ENCODE results near the gene PBX4. TPM values are rescaled to one million over a fixed set of nuclear protein-coding genes. Genes with fewer than 3 reads are reported as not detected.

PBX4 gene
- total RNA-seq, 2 experiments from 2014 or later = 5.0 to 6.7 TPM

DNA sequence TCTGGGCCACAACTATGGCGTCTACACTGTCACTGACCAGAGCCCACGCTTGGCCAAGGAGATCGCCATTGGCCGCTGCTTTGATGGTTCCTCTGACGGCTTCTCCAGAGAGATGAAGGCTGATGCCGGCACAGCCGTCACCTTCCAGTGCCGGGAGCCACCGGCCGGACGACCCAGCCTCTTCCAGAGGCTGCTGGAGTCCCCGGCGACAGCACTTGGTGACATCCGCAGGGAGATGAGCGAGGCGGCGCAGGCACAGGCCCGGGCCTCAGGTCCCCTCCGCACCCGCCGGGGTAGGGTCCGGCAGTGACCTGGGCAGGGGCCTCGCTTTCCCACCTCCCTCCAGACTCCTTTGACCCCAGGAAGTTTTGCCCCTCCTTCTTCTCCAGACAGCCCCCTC is 72.8 kb downstream of the PBX4 start:
- no peaks in the 10 kb centered on the region for H3K79me2 ChIP-seq (ENCODE audit: insufficient read depth, low read depth, low read length)
- ChIA-PET CTCF (ENCODE audit: unreplicated experiment) (no interaction called here), POLR2A (no interaction called here)
- TF ChIP-seq EZH2phosphoT487 (IDR thresholded peaks at IDR 0.05; ENCODE audit: borderline replicate concordance, low read depth, low read length) = no peak
- TF ChIP-seq, protein P1, sequence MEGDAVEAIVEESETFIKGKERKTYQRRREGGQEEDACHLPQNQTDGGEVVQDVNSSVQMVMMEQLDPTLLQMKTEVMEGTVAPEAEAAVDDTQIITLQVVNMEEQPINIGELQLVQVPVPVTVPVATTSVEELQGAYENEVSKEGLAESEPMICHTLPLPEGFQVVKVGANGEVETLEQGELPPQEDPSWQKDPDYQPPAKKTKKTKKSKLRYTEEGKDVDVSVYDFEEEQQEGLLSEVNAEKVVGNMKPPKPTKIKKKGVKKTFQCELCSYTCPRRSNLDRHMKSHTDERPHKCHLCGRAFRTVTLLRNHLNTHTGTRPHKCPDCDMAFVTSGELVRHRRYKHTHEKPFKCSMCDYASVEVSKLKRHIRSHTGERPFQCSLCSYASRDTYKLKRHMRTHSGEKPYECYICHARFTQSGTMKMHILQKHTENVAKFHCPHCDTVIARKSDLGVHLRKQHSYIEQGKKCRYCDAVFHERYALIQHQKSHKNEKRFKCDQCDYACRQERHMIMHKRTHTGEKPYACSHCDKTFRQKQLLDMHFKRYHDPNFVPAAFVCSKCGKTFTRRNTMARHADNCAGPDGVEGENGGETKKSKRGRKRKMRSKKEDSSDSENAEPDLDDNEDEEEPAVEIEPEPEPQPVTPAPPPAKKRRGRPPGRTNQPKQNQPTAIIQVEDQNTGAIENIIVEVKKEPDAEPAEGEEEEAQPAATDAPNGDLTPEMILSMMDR (conservative IDR thresholded peaks at IDR 0.05; ENCODE audit: low read length) = no peak
- intact Hi-C loops (cut with micrococcal nuclease; ENCODE audit: unreplicated experiment) = no loop called here
- H3K27ac ChIP-seq (ENCODE audit: low read depth, low read length, poor library complexity, severe bottlenecking) = no peak overlapping the region
- no peak overlapping the region for H3K4me2 ChIP-seq (ENCODE audit: low read length)
- H4K20me1 ChIP-seq (ENCODE audit: insufficient read depth, low read length) = no peaks in the 10 kb centered on the region
- no peaks in the 10 kb centered on the region for H3K9me2 ChIP-seq (ENCODE audit: insufficient read depth, low read length)
- no peaks in the 10 kb centered on the region for H3K9me3 ChIP-seq (ENCODE audit: low read length)
- no peak overlapping the region for H3K4me3 ChIP-seq (ENCODE audit: low read depth, low read length, poor library complexity, severe bottlenecking)
- no peak for DNase-seq (ENCODE audit: low spot score)
- H3K36me3 ChIP-seq (ENCODE audit: insufficient read depth, low read length) = no peaks in the 10 kb centered on the region
- peaks cover 4% of the 10 kb centered on the region for H3K4me1 ChIP-seq (ENCODE audit: insufficient read depth, low read length, poor library complexity, severe bottlenecking)
- no TSS peak for BruUV-seq (replicated peaks)
- H2AFZ ChIP-seq (ENCODE audit: low read length) = no peak overlapping the region

DNA sequence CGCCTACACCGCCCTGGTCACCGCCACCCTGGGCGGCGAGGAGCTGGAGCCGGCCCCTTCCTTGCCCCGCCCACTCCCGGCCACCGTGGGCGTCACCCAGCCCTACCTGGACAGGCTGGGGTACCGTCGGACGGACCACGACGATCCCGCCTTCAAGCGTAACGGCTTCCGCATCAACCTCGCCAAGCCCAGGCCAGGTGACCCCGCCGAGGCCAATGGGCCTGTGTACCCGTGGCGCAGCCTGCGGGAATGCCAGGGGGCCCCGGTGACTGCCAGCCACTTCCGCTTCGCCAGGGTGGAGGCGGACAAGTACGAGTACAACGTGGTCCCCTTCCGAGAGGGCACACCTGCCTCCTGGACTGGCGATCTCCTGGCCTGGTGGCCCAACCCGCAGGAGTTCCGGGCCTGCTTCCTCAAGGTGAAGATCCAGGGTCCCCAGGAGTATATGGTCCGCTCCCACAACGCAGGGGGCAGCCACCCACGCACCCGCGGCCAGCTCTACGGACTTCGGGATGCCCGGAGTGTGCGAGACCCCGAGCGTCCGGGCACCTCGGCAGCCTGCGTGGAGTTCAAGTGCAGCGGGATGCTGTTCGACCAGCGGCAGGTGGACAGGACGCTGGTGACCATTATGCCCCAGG is 73.4 kb downstream of the PBX4 start:
- Histone ChIP-seq H3K27ac (ENCODE audit: low read depth, low read length, poor library complexity, severe bottlenecking) (no peak overlapping the region), H3K36me3 (ENCODE audit: insufficient read depth, low read length) (no peaks in the 10 kb centered on the region), H3K79me2 (ENCODE audit: insufficient read depth, low read depth, low read length) (no peaks in the 10 kb centered on the region), H2AFZ (ENCODE audit: low read length) (no peak overlapping the region), H4K20me1 (ENCODE audit: insufficient read depth, low read length) (no peaks in the 10 kb centered on the region), H3K4me3 (ENCODE audit: low read depth, low read length, poor library complexity, severe bottlenecking) (no peak overlapping the region), H3K4me1 (ENCODE audit: insufficient read depth, low read length, poor library complexity, severe bottlenecking) (peaks cover 5% of the 10 kb centered on the region), H3K9me3 (ENCODE audit: low read length) (no peaks in the 10 kb centered on the region), H3K9me2 (ENCODE audit: insufficient read depth, low read length) (no peaks in the 10 kb centered on the region), H3K4me2 (ENCODE audit: low read length) (no peak overlapping the region)
- BruUV-seq (replicated peaks) = no TSS peak
- ChIA-PET CTCF (ENCODE audit: unreplicated experiment) (no interaction called here), POLR2A (no interaction called here)
- intact Hi-C loops (cut with micrococcal nuclease; ENCODE audit: unreplicated experiment) = no loop called here
- no peak for DNase-seq (ENCODE audit: low spot score)
- TF ChIP-seq, protein P1 (conservative IDR thresholded peaks at IDR 0.05; ENCODE audit: low read length) = no peak
- TF ChIP-seq EZH2phosphoT487 (IDR thresholded peaks at IDR 0.05; ENCODE audit: borderline replicate concordance, low read depth, low read length) = no peak

DNA sequence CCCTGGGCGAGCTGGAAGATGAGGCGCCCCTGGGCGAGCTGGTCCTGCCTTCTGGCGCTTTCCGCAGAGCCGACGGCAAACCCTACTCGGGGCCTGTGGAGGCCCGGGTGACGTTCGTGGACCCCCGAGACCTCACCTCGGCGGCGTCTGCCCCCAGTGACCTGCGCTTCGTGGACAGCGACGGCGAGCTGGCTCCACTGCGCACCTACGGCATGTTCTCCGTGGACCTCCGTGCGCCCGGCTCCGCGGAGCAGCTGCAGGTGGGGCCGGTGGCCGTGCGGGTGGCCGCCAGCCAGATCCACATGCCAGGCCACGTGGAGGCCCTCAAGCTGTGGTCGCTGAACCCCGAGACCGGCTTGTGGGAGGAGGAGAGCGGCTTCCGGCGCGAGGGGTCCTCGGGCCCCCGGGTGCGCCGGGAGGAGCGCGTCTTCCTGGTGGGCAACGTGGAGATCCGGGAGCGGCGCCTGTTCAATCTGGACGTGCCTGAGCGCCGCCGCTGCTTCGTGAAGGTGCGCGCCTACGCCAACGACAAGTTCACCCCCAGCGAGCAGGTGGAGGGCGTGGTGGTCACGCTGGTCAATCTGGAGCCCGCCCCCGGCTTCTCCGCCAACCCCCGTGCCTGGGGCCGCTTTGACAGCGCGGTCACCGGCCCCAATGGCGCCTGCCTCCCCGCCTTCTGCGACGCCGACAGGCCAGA is 74.1 kb downstream of the PBX4 start:
- CTCF ChIA-PET (ENCODE audit: unreplicated experiment) = no interaction called here
- intact Hi-C loops (cut with micrococcal nuclease; ENCODE audit: unreplicated experiment) = no loop called here
- DNase-seq (ENCODE audit: low spot score) = no peak
- BruUV-seq (replicated peaks) = no TSS peak
- H3K4me3 ChIP-seq (ENCODE audit: low read depth, low read length, poor library complexity, severe bottlenecking) = no peak overlapping the region
- H3K9me3 ChIP-seq (ENCODE audit: low read length) = no peaks in the 10 kb centered on the region
- H2AFZ ChIP-seq (ENCODE audit: low read length) = no peak overlapping the region
- no peaks in the 10 kb centered on the region for H3K36me3 ChIP-seq (ENCODE audit: insufficient read depth, low read length)
- H4K20me1 ChIP-seq (ENCODE audit: insufficient read depth, low read length) = no peaks in the 10 kb centered on the region
- H3K9me2 ChIP-seq (ENCODE audit: insufficient read depth, low read length) = no peaks in the 10 kb centered on the region
- POLR2A ChIA-PET = no interaction called here
- H3K4me2 ChIP-seq (ENCODE audit: low read length) = no peak overlapping the region
- no peaks in the 10 kb centered on the region for H3K79me2 ChIP-seq (ENCODE audit: insufficient read depth, low read depth, low read length)
- TF ChIP-seq, protein P1 (conservative IDR thresholded peaks at IDR 0.05; ENCODE audit: low read length) = no peak
- no peak for TF ChIP-seq EZH2phosphoT487 (IDR thresholded peaks at IDR 0.05; ENCODE audit: borderline replicate concordance, low read depth, low read length)
- peaks cover 5% of the 10 kb centered on the region for H3K4me1 ChIP-seq (ENCODE audit: insufficient read depth, low read length, poor library complexity, severe bottlenecking)
- H3K27ac ChIP-seq (ENCODE audit: low read depth, low read length, poor library complexity, severe bottlenecking) = no peak overlapping the region
